ENCODE measurements around the gene PEAK1. TPM values are rescaled to one million over a fixed set of nuclear protein-coding genes. Genes with fewer than 3 reads are reported as not detected.

The PEAK1 gene
- total RNA-seq, 2 donors from 2014 or later = 33.5 to 54.4 TPM

- no peaks in the 10 kb centered on the region for H3K9me3 ChIP-seq
- no peaks in the 10 kb centered on the region for H3K4me1 ChIP-seq
- no peak overlapping the region for H3K27ac ChIP-seq
- no peaks in the 10 kb centered on the region for H3K27me3 ChIP-seq
- DNase-seq = no peak
- peaks cover 6% of the 10 kb centered on the region for H3K36me3 ChIP-seq
- H3K9ac ChIP-seq (ENCODE audit: low read depth in 2 of 2, low read length in 2 of 2) = no peak overlapping the region
- TF ChIP-seq, protein P1, sequence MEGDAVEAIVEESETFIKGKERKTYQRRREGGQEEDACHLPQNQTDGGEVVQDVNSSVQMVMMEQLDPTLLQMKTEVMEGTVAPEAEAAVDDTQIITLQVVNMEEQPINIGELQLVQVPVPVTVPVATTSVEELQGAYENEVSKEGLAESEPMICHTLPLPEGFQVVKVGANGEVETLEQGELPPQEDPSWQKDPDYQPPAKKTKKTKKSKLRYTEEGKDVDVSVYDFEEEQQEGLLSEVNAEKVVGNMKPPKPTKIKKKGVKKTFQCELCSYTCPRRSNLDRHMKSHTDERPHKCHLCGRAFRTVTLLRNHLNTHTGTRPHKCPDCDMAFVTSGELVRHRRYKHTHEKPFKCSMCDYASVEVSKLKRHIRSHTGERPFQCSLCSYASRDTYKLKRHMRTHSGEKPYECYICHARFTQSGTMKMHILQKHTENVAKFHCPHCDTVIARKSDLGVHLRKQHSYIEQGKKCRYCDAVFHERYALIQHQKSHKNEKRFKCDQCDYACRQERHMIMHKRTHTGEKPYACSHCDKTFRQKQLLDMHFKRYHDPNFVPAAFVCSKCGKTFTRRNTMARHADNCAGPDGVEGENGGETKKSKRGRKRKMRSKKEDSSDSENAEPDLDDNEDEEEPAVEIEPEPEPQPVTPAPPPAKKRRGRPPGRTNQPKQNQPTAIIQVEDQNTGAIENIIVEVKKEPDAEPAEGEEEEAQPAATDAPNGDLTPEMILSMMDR (IDR thresholded peaks at IDR 0.05) = no peak
- intact Hi-C loops (cut with DNase I) = no loop called here
- H3K4me3 ChIP-seq = no peak overlapping the region
These were observed 289.5 kb downstream of the PEAK1 start for GRCh38 chr15:77130315-77130930.

DNA sequence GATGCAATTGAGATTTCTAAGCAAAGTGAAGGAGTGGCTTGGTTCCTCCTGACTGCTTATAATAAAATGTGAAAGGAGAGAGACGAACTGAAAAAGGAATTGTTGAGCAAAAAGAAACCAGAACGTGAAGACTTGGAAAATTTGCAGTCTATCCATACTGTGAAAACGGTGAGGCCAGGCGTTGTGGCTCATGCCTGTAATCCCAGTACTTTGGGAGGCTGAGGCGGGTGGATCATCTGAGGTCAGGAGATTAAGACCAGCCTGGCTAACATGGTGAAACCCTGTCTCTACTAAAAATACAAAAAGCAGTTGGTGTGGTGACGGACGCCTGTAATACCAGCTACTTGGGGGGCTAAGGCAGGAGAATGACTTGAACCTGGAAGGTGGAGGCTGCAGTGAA lies 292.3 kb downstream of the PEAK1 start:
- Histone ChIP-seq H3K9ac (ENCODE audit: low read depth in 2 of 2, low read length in 2 of 2) (no peak overlapping the region), H3K9me3 (no peaks in the 10 kb centered on the region), H3K27ac (no peak overlapping the region), H3K36me3 (peaks cover under 1% of the 10 kb centered on the region), H3K4me1 (no peaks in the 10 kb centered on the region), H3K27me3 (no peaks in the 10 kb centered on the region), H3K4me3 (no peak overlapping the region)
- TF ChIP-seq, protein P1 (IDR thresholded peaks at IDR 0.05) = no peak
- no peak for DNase-seq
- intact Hi-C loops (cut with DNase I) = no loop called here

DNA sequence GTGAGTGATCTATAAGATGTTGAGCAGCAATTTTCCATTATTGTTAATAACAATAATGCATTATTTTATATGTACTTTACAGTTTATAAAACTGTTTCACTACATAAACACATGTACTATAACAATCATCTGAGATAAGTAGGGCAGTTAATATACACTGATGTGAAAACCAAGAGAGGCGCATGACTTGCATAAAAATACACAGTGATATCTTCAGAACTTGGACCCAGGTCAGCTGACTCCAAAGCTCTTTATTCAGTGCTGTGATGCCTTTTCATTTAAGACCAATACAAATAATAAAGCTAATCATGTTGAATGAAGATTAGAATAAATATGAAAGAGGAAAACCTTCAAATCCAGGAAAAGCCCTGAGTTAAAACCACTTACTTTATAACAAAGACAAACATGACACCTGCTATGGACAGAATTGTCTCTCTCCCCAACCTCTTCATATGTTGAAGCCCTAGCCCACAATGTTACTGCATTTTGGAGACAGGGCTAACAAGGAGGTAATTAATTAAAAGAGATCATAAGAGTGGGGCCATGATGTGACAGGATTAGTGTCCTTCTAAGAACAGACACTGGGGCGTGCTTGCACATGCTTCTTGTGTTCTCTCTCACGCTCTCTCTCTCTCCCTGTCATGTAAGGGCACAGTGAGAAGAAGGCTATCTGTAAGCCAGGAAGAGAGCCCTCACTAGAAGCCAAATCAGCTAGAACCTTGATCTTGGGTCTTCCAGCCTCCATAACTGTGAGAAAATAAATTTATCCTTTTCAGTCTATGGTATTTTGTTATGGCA lies 293.2 kb downstream of the PEAK1 start:
- no peak overlapping the region for H3K9ac ChIP-seq (ENCODE audit: low read depth in 2 of 2, low read length in 2 of 2)
- TF ChIP-seq, protein P1 (IDR thresholded peaks at IDR 0.05) = no peak
- no peaks in the 10 kb centered on the region for H3K36me3 ChIP-seq
- intact Hi-C loops (cut with DNase I) = no loop called here
- H3K4me1 ChIP-seq = no peaks in the 10 kb centered on the region
- H3K9me3 ChIP-seq = no peaks in the 10 kb centered on the region
- no peak overlapping the region for H3K4me3 ChIP-seq
- DNase-seq = no peak
- H3K27me3 ChIP-seq = no peaks in the 10 kb centered on the region
- H3K27ac ChIP-seq = no peak overlapping the region

DNA sequence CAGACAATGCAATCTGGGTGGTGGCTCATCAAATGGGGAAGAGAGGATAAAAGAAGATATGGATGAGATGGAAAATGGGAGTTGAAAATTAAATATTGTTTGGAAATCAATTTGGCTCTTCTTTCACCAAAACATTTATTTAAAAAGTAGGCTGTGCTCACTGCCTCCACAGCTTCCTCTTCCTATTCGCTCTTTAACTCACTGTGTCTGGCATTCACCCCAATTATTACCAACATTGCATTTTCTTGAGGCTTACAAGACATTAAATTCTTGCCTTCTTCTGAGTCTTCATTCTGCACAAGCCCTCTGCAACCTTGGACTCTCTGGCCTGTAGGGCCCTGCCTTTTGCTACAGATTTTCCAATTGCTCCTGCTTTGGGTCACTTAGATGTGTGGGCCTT lies 296.1 kb downstream of the PEAK1 start:
- Histone ChIP-seq H3K36me3 (no peaks in the 10 kb centered on the region), H3K27ac (no peak overlapping the region), H3K4me3 (no peak overlapping the region), H3K4me1 (no peaks in the 10 kb centered on the region), H3K9ac (ENCODE audit: low read depth in 2 of 2, low read length in 2 of 2) (no peak overlapping the region), H3K27me3 (no peaks in the 10 kb centered on the region), H3K9me3 (no peaks in the 10 kb centered on the region)
- TF ChIP-seq, protein P1 (IDR thresholded peaks at IDR 0.05) = no peak
- DNase-seq = no peak
- intact Hi-C loops (cut with DNase I) = no loop called here

- intact Hi-C loops (cut with DNase I) = no loop called here
- no peak overlapping the region for H3K9ac ChIP-seq (ENCODE audit: low read depth in 2 of 2, low read length in 2 of 2)
- H3K36me3 ChIP-seq = no peaks in the 10 kb centered on the region
- no peak overlapping the region for H3K27ac ChIP-seq
- H3K4me3 ChIP-seq = no peak overlapping the region
- DNase-seq = no peak
- no peaks in the 10 kb centered on the region for H3K4me1 ChIP-seq
- TF ChIP-seq, protein P1 (IDR thresholded peaks at IDR 0.05) = no peak
- H3K9me3 ChIP-seq = no peaks in the 10 kb centered on the region
- no peaks in the 10 kb centered on the region for H3K27me3 ChIP-seq
These were observed 297.3 kb downstream of the PEAK1 start for GRCh38 chr15:77122576-77122975.

Measured in colonic mucosa (tissue), 4 donors.